ENCODE results near the gene NECTIN1.

DNA sequence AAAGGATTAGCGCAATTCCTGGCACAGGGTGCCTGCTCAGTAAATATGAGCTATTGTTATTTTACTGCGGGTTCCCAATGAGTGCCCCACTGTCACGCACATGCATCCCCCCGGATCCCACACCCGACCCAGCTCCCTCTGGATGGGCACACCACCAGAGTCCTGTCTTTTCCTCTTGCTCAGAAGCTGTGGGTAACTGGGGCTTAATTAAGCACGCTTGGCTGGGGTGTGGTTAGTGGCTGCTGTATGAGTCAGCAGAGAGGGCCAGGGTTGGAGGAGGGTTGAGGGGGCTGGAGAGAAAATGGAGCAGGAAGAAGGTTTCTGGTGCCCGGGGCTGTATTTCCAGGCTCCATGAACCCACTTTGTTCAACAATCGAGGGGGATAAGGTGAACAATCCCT is 30.3 kb upstream of the NECTIN1 start:
- TF ChIP-seq, protein P1, sequence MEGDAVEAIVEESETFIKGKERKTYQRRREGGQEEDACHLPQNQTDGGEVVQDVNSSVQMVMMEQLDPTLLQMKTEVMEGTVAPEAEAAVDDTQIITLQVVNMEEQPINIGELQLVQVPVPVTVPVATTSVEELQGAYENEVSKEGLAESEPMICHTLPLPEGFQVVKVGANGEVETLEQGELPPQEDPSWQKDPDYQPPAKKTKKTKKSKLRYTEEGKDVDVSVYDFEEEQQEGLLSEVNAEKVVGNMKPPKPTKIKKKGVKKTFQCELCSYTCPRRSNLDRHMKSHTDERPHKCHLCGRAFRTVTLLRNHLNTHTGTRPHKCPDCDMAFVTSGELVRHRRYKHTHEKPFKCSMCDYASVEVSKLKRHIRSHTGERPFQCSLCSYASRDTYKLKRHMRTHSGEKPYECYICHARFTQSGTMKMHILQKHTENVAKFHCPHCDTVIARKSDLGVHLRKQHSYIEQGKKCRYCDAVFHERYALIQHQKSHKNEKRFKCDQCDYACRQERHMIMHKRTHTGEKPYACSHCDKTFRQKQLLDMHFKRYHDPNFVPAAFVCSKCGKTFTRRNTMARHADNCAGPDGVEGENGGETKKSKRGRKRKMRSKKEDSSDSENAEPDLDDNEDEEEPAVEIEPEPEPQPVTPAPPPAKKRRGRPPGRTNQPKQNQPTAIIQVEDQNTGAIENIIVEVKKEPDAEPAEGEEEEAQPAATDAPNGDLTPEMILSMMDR (conservative IDR thresholded peaks at IDR 0.05; ENCODE audit: low read length), result no peak
- no peak for TF ChIP-seq EZH2phosphoT487 (IDR thresholded peaks at IDR 0.05; ENCODE audit: borderline replicate concordance, low read depth, low read length)

Data from OCI-LY7 (cell line).